IMR-90 (cell line): Measurements from ENCODE around the gene HNRNPR. TPM values are rescaled to one million over a fixed set of nuclear protein-coding genes. Genes with fewer than 3 reads are reported as not detected.

Experiments
- ATAC-seq: fragments of 200-7000 bp; cut with Tn5 transposase; 2 replicates; pipeline ENCODE4 v1.9.1; 2020; ENCODE audit warnings: low read depth, mild to moderate bottlenecking, moderate library complexity
- BruUV-seq: library from RNA; stranded (reverse); fragments of 400-500 nt; replicated peaks from 2 replicates; lab custom pipeline; 2021; lab: Mats Ljungman, UMichigan
- CTCF ChIA-PET: fragments of 300-600 bp; formaldehyde crosslinking; extraction: SDS; loops from one replicate; lab custom pipeline; 2021; ENCODE audit warnings: antibody characterized with exemption; lab: Yijun Ruan, JAX
- POLR2A ChIA-PET: fragments of 300-600 bp; sonication (Branson Sonifier 250); formaldehyde crosslinking; loops from one replicate; lab custom pipeline; 2022; ENCODE audit warnings: antibody characterized with exemption; ENCODE audit not compliant: unreplicated experiment; lab: Charles Lee
- DNase-seq: peaks from one replicate; pipeline ENCODE4 v3.0.0; 2013
- H2AFZ ChIP-seq: replicated peaks from 2 replicates; pipeline ENCODE3; 2013; ENCODE audit warnings: low read length, mild to moderate bottlenecking; ENCODE audit not compliant: poor library complexity
- H2AK5ac ChIP-seq: 2 replicates; pipeline ENCODE4 v1.6.1; 2013; ENCODE audit warnings: low read depth, low read length, inconsistent platforms
- H2AK9ac ChIP-seq: replicated peaks from 2 replicates; pipeline ENCODE3; 2013; ENCODE audit warnings: mild to moderate bottlenecking, low read depth, low read length, moderate library complexity; ENCODE audit not compliant: poor library complexity
- H2BK120ac ChIP-seq: 2 replicates; pipeline ENCODE4 v1.6.1; 2013; ENCODE audit warnings: low read depth, low read length, inconsistent platforms
- H2BK15ac ChIP-seq: 3 replicates; pipeline ENCODE4 v1.6.1; 2013; ENCODE audit warnings: low read depth, low read length, inconsistent platforms
- H2BK20ac ChIP-seq: 2 replicates; pipeline ENCODE4 v1.6.1; 2013; ENCODE audit warnings: low read depth, mild to moderate bottlenecking, inconsistent platforms, low read length, moderate library complexity
- H2BK5ac ChIP-seq: 2 replicates; pipeline ENCODE4 v1.6.1; 2013; ENCODE audit warnings: mild to moderate bottlenecking, low read depth, low read length, inconsistent platforms; ENCODE audit not compliant: poor library complexity, severe bottlenecking
- H3K14ac ChIP-seq: replicated peaks from 2 replicates; pipeline ENCODE4 v1.6.1; 2013; ENCODE audit warnings: low read depth, low read length, inconsistent platforms
- H3K18ac ChIP-seq: 2 replicates; pipeline ENCODE4 v1.6.1; 2013; ENCODE audit warnings: low read depth, low read length, control low read depth
- H3K23ac ChIP-seq: 2 replicates; pipeline ENCODE4 v1.6.1; 2013; ENCODE audit warnings: low read depth, low read length, inconsistent platforms
- H3K27ac ChIP-seq: 2 replicates; pipeline ENCODE4 v1.5.1; 2013; ENCODE audit warnings: mild to moderate bottlenecking, control low read depth, low read length; ENCODE audit not compliant: insufficient read depth
- H3K27me3 ChIP-seq: 2 replicates; pipeline ENCODE4 v1.6.1; 2013; ENCODE audit warnings: low read length; ENCODE audit not compliant: control insufficient read depth, insufficient read depth
- H3K36me3 ChIP-seq: 2 replicates; pipeline ENCODE4 v1.6.1; 2013; ENCODE audit warnings: low read length, mixed read lengths; ENCODE audit not compliant: control insufficient read depth, insufficient read depth
- H3K4ac ChIP-seq: 2 replicates; pipeline ENCODE4 v1.6.1; 2013; ENCODE audit warnings: low read depth, low read length, inconsistent platforms
- H3K4me1 ChIP-seq: 2 replicates; pipeline ENCODE4 v1.6.1; 2013; ENCODE audit warnings: low read length, mixed read lengths; ENCODE audit not compliant: control insufficient read depth, insufficient read depth
- H3K4me2 ChIP-seq: 2 replicates; pipeline ENCODE4 v1.6.1; 2013; ENCODE audit warnings: low read depth, mild to moderate bottlenecking, control low read depth, low read length, moderate library complexity
- H3K4me3 ChIP-seq: 2 replicates; pipeline ENCODE4 v1.5.1; 2013; ENCODE audit warnings: low read depth, mild to moderate bottlenecking, control low read depth, low read length, moderate library complexity; ENCODE audit not compliant: insufficient read depth
- H3K56ac ChIP-seq: 2 replicates; pipeline ENCODE4 v1.6.1; 2013; ENCODE audit warnings: low read length, inconsistent platforms; ENCODE audit not compliant: insufficient read depth; ENCODE audit errors: extremely low read depth
- H3K79me1 ChIP-seq, 2 experiments: 2 replicates each; pipeline ENCODE4 v1.6.1; 2013; ENCODE audit warnings: low read length in 2 of 2, inconsistent platforms in 1 of 2, low read depth in 1 of 2
- H3K9ac ChIP-seq: 2 replicates; pipeline ENCODE4 v1.6.1; 2013; ENCODE audit warnings: low read depth, low read length, control low read depth
- H3K9me1 ChIP-seq: 2 replicates; pipeline ENCODE4 v1.6.1; 2013; ENCODE audit warnings: low read length, inconsistent platforms; ENCODE audit not compliant: insufficient read depth
- H3K9me3 ChIP-seq: 2 replicates; pipeline ENCODE4 v1.6.1; 2013; ENCODE audit warnings: low read length; ENCODE audit not compliant: control insufficient read depth, insufficient read depth
- H4K20me1 ChIP-seq: 2 replicates; pipeline ENCODE4 v1.6.1; 2013; ENCODE audit warnings: low read length, inconsistent platforms; ENCODE audit not compliant: insufficient read depth
- H4K5ac ChIP-seq: 2 replicates; pipeline ENCODE4 v1.6.1; 2013; ENCODE audit warnings: mild to moderate bottlenecking, low read depth, low read length, control low read depth
- H4K8ac ChIP-seq, 2 experiments: 2 replicates each; pipeline ENCODE4 v1.6.1; 2013; ENCODE audit warnings: low read depth in 2 of 2, low read length in 2 of 2, control low read depth in 1 of 2, inconsistent platforms in 1 of 2
- H4K91ac ChIP-seq: 2 replicates; pipeline ENCODE4 v1.6.1; 2013; ENCODE audit warnings: low read depth, low read length, inconsistent platforms; ENCODE audit not compliant: insufficient read depth
- BHLHE40 ChIP-seq: fragments of 150-350 bp; IDR thresholded peaks from 2 replicates; pipeline ENCODE4 v1.6.1; 2016; ENCODE audit warnings: mild to moderate bottlenecking, low read depth, low read length
- FOS ChIP-seq: fragments of 150-350 bp; IDR thresholded peaks from 2 replicates; pipeline ENCODE4 v1.6.1; 2016; ENCODE audit warnings: low read depth, low read length
- MAZ ChIP-seq: IDR thresholded peaks from 2 replicates; pipeline ENCODE4 v1.6.1; 2012; ENCODE audit warnings: low read depth, mild to moderate bottlenecking, low read length, improper control_type of control experiment, moderate library complexity, borderline replicate concordance
- WGBS, 2 experiments: methylation state at CpG; one replicate each; pipeline versions ENCODE4 v1.1.5 to v1.1.7; 2013; ENCODE audit warnings: missing lambda C conversion rate in 2 of 2; ENCODE audit not compliant: insufficient read length in 1 of 2; ENCODE audit errors: extremely low coverage in 2 of 2; 5-methylcytosine and 5-hydroxymethylcytosine counted together
- dilution Hi-C: fragments of 300-500 bp; cut with HindIII; formaldehyde crosslinking; loops from one replicate; pipeline ENCODE4 v1.14.3; 2018; ENCODE audit warnings: low sequenced_read_pairs; ENCODE audit not compliant: unreplicated experiment
- in situ Hi-C: fragments of 300-500 bp; cut with MboI; formaldehyde crosslinking; loops from 3 replicates; pipeline ENCODE4 v1.14.3; 2019; ENCODE audit warnings: low sequenced_read_pairs, inconsistent platforms, mixed read lengths
- intact Hi-C: fragments of 100-400 bp; cut with micrococcal nuclease; formaldehyde crosslinking; loops from 2 replicates; pipeline ENCODE4 v1.10.0; 2022
- polyA plus RNA-seq, 3 experiments: library from polyadenylated mRNA; depleted of rRNA; stranded (reverse); fragments of >200 nt; gene quantifications; 2 replicates each; pipeline ENCODE4 v1.2.3, GENCODE V29; 2012; ENCODE audit warnings: low replicate concordance in 1 of 3
- total RNA-seq: library from RNA; depleted of rRNA; stranded (reverse); fragments of >200 nt; gene quantifications from 2 replicates; pipeline ENCODE4 v1.2.3, GENCODE V29; 2012
- TF ChIP-seq, protein P1 (sequence below): conservative IDR thresholded peaks from 2 replicates; pipeline ENCODE4 v1.5.1; 2012; ENCODE audit warnings: mild to moderate bottlenecking, low read depth, low read length, improper control_type of control experiment
- TF ChIP-seq, protein P2 (sequence below): fragments of 150-350 bp; IDR thresholded peaks from 2 replicates; pipeline ENCODE4 v1.6.1; 2016; ENCODE audit warnings: low read depth, mild to moderate bottlenecking, low read length, moderate library complexity, borderline replicate concordance
- TF ChIP-seq, protein P3 (sequence below): fragments of 150-350 bp; IDR thresholded peaks from 2 replicates; pipeline ENCODE4 v1.6.1; 2017; ENCODE audit warnings: mild to moderate bottlenecking, antibody characterized with exemption, low read length, low read depth

Gene HNRNPR
- total and polyA plus RNA-seq, 2 of the 4 experiments (the other 2 are of a cell fraction), result 99.7 to 111 TPM

DNA sequence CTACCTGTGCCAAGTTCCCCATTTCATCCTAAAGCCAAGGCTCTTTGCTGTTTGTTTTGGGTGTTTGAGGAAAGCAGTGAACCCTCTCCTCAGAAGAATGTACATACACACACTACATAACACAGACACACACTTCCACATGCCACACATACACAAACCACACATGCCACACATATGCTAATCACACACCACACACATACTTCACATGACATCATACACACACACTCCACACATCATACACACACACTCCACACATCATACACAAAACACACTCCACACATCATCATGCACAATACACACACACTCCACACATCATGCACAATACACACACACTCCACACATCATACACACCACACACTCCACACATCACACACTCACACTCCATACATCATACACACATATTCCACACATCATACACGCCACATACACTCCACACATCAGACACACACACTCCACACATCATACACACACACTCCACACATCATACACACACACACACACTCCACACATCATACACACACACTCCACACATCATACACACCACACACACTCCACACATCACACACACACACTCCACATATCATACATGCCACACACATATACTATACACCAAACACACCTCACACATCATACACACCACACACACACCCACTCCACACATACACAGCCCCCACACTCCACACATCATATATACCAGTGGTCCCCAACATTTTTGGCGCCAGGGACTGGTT, 48.2 kb upstream of the HNRNPR start:
- ATAC-seq, result no peak
- no peak overlapping the region for H2BK120ac ChIP-seq
- no peak overlapping the region for H3K4me3 ChIP-seq
- dilution Hi-C loops (no loop called here), in situ Hi-C loops (no loop called here), intact Hi-C loops (no loop called here)
- H3K36me3 ChIP-seq, result no peaks in the 10 kb centered on the region
- no peak overlapping the region for H4K91ac ChIP-seq
- peak overlapping the region; percentile 39; the same call in 1 of the 2 replicates for H2BK20ac ChIP-seq
- H3K23ac ChIP-seq, result peak overlapping the region; percentile 31; the same call in 1 of the 2 replicates
- H3K4me1 ChIP-seq, result peaks cover 17% of the 10 kb centered on the region
- H2BK15ac ChIP-seq, result 0 out of 3 replicates have a peak overlapping the region, but pooled peaks have one; percentile 7
- no peaks in the 10 kb centered on the region for H3K9me3 ChIP-seq
- no peak overlapping the region for H3K18ac ChIP-seq
- H2BK5ac ChIP-seq, result peak overlapping the region; percentile 94
- BruUV-seq, result no TSS peak
- H3K56ac ChIP-seq, result no peak overlapping the region
- H3K27ac ChIP-seq, result no peak overlapping the region
- peak overlapping the region; percentile 55 for H3K14ac ChIP-seq
- no peak overlapping the region for H3K9ac ChIP-seq
- no peak overlapping the region for H4K8ac ChIP-seq
- ChIA-PET POLR2A (no interaction called here), CTCF (interaction anchor here (2.8 kb wide), 1 partner anchor 11 kb away, joined by 16 read pairs; no protein-coding TSS in a partner anchor)
- H4K5ac ChIP-seq, result no peak overlapping the region
- H3K79me1 ChIP-seq, result peaks cover 0 to 15% of the 10 kb centered on the region in 2 experiments; a peak in 2 of 4 replicates
- H2AFZ ChIP-seq, result no peak overlapping the region
- peaks cover 27% of the 10 kb centered on the region for H3K9me1 ChIP-seq
- peak overlapping the region; percentile 98 for H2AK5ac ChIP-seq
- H3K27me3 ChIP-seq, result no peaks in the 10 kb centered on the region
- H3K4me2 ChIP-seq, result no peak overlapping the region
- DNase-seq, result no peak
- 0 out of 2 replicates have a peak, but pooled peaks cover 7% of the 10 kb centered on the region for H4K20me1 ChIP-seq
- peak overlapping the region; percentile 20 for H3K4ac ChIP-seq
- 67 to 100% methylated on average over 1 of the region's 2 CpGs for WGBS, 2 experiments
- TF ChIP-seq, protein P1, sequence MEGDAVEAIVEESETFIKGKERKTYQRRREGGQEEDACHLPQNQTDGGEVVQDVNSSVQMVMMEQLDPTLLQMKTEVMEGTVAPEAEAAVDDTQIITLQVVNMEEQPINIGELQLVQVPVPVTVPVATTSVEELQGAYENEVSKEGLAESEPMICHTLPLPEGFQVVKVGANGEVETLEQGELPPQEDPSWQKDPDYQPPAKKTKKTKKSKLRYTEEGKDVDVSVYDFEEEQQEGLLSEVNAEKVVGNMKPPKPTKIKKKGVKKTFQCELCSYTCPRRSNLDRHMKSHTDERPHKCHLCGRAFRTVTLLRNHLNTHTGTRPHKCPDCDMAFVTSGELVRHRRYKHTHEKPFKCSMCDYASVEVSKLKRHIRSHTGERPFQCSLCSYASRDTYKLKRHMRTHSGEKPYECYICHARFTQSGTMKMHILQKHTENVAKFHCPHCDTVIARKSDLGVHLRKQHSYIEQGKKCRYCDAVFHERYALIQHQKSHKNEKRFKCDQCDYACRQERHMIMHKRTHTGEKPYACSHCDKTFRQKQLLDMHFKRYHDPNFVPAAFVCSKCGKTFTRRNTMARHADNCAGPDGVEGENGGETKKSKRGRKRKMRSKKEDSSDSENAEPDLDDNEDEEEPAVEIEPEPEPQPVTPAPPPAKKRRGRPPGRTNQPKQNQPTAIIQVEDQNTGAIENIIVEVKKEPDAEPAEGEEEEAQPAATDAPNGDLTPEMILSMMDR, result no peak
- TF ChIP-seq FOS (no peak), MAZ (no peak), BHLHE40 (no peak)
- TF ChIP-seq, protein P2, sequence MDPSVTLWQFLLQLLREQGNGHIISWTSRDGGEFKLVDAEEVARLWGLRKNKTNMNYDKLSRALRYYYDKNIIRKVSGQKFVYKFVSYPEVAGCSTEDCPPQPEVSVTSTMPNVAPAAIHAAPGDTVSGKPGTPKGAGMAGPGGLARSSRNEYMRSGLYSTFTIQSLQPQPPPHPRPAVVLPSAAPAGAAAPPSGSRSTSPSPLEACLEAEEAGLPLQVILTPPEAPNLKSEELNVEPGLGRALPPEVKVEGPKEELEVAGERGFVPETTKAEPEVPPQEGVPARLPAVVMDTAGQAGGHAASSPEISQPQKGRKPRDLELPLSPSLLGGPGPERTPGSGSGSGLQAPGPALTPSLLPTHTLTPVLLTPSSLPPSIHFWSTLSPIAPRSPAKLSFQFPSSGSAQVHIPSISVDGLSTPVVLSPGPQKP, result no peak
- TF ChIP-seq, protein P3, sequence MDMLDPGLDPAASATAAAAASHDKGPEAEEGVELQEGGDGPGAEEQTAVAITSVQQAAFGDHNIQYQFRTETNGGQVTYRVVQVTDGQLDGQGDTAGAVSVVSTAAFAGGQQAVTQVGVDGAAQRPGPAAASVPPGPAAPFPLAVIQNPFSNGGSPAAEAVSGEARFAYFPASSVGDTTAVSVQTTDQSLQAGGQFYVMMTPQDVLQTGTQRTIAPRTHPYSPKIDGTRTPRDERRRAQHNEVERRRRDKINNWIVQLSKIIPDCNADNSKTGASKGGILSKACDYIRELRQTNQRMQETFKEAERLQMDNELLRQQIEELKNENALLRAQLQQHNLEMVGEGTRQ, result no peak
- H2AK9ac ChIP-seq, result peak overlapping the region; percentile 26
